H1 (cell line): ENCODE results near the gene EPSTI1. TPM values are rescaled to one million over a fixed set of nuclear protein-coding genes. Genes with fewer than 3 reads are reported as not detected.

ENCODE experiments used
- ASH2L ChIP-seq: fragments of 200-600, 300-600 bp; sonication (generic); IDR thresholded peaks from one replicate; pipeline ENCODE4 v1.7.1; 2017; ENCODE audit warnings: low read length
- EGR1 ChIP-seq: IDR thresholded peaks from 2 replicates; pipeline ENCODE4 v1.6.1; 2011; ENCODE audit warnings: low read depth, low read length, borderline replicate concordance
- KDM1A ChIP-seq: fragments of 200-600, 300-600 bp; sonication (generic); IDR thresholded peaks from 2 replicates; pipeline ENCODE4 v1.7.1; 2016; ENCODE audit warnings: mild to moderate bottlenecking, low read length, borderline replicate concordance
- NANOG ChIP-seq: IDR thresholded peaks from 2 replicates; pipeline ENCODE4 v1.6.1; 2011; ENCODE audit warnings: low read length, low read depth, mild to moderate bottlenecking, inconsistent platforms; ENCODE audit not compliant: insufficient read depth, poor library complexity, severe bottlenecking
- SIN3A ChIP-seq, 2 experiments: IDR thresholded peaks in 1 of 2; conservative IDR thresholded peaks in 1 of 2; 2 replicates each; pipeline ENCODE4 v1.6.1; 2011 to 2012; ENCODE audit warnings: low read length in 2 of 2, improper control_type of control experiment in 1 of 2, low read depth in 1 of 2, mild to moderate bottlenecking in 1 of 2
- SUZ12 ChIP-seq: fragments of 200-600 bp; sonication (generic); IDR thresholded peaks from 2 replicates; pipeline ENCODE4 v1.6.1; 2012; ENCODE audit warnings: mild to moderate bottlenecking, inconsistent platforms, low read length, moderate library complexity, mixed read lengths
- polyA plus RNA-seq, 7 experiments: library from polyadenylated mRNA; depleted of rRNA in 3 of 7; stranded (reverse) in 5 of 7; unstranded in 2 of 7; fragments of >200 nt in 5 of 7; fragments of 200-250 nt in 2 of 7; gene quantifications; 1 replicate in 5 of 7; 2 replicates in 1 of 7; 4 replicates in 1 of 7; pipeline versions ENCODE4 v1.2.1 to v1.2.3, GENCODE V29; 2011 to 2013; ENCODE audit warnings: missing spikeins in 2 of 7, mixed read lengths in 2 of 7
- total RNA-seq: library from RNA; stranded (reverse); fragmentation: NEBNext Ultra II Directional; extraction: Animal tissue kit (Norgen Biotek cat#: 25700); gene quantifications from 2 replicates; pipeline ENCODE4 v1.2.1, GENCODE V29; 2021
- TF ChIP-seq, protein P1 (sequence below): fragments of 300-600 bp; sonication (generic); IDR thresholded peaks from 2 replicates; pipeline ENCODE4 v1.7.1; 2012; ENCODE audit warnings: low read length, moderate library complexity, mild to moderate bottlenecking, inconsistent platforms; ENCODE audit not compliant: insufficient replicate concordance
- TF ChIP-seq, protein P2 (sequence below): IDR thresholded peaks from 2 replicates; pipeline ENCODE4 v1.6.1; 2012; ENCODE audit warnings: inconsistent platforms

EPSTI1 gene
- total and polyA plus RNA-seq, 2 of the 8 experiments (the other 6 are each of a cell fraction or from before 2014, with no cell fraction given): 0.23 to 0.37 TPM

DNA sequence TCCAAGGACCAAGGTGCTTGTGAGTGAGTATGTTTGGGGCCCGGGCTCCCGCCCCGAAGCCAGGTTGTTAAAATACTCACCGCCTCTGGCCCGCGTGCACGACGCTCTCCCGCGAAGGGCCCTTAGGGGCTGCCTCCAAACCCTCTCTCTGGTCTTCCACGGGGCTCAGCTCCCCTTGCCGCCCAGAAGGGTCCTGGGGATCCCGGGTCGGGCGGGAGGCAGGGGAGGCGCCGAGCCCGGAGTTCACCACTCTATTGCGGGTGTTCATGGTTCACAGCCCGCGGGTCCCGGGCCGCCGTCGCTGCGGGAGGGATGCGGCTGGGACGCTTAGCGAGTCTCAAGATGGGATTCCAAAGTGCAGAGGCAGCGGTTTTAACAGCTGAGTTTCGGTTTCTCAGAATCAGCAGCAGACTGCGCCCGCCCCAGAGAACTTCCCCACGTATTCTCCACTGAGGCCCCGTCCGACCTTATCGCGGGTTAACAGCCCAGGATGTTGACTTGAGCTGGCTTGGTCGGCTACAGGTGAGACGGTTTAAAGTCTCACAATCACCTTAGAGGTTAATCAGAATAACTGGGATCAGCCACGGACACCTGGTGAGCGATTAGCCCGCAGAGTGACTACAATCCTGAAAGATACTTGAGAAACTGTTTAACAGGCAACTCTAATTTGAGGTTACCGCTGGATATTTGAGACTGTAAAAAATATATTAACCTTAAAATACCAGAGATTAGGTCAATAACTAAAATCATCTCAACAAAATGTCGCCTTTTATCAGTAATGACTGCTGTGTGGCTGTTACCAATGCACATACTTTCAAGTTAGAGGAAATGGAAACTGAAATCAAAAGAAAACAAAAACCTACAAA lies at the start of gene EPSTI1 (continued):
- TF ChIP-seq, protein P1, sequence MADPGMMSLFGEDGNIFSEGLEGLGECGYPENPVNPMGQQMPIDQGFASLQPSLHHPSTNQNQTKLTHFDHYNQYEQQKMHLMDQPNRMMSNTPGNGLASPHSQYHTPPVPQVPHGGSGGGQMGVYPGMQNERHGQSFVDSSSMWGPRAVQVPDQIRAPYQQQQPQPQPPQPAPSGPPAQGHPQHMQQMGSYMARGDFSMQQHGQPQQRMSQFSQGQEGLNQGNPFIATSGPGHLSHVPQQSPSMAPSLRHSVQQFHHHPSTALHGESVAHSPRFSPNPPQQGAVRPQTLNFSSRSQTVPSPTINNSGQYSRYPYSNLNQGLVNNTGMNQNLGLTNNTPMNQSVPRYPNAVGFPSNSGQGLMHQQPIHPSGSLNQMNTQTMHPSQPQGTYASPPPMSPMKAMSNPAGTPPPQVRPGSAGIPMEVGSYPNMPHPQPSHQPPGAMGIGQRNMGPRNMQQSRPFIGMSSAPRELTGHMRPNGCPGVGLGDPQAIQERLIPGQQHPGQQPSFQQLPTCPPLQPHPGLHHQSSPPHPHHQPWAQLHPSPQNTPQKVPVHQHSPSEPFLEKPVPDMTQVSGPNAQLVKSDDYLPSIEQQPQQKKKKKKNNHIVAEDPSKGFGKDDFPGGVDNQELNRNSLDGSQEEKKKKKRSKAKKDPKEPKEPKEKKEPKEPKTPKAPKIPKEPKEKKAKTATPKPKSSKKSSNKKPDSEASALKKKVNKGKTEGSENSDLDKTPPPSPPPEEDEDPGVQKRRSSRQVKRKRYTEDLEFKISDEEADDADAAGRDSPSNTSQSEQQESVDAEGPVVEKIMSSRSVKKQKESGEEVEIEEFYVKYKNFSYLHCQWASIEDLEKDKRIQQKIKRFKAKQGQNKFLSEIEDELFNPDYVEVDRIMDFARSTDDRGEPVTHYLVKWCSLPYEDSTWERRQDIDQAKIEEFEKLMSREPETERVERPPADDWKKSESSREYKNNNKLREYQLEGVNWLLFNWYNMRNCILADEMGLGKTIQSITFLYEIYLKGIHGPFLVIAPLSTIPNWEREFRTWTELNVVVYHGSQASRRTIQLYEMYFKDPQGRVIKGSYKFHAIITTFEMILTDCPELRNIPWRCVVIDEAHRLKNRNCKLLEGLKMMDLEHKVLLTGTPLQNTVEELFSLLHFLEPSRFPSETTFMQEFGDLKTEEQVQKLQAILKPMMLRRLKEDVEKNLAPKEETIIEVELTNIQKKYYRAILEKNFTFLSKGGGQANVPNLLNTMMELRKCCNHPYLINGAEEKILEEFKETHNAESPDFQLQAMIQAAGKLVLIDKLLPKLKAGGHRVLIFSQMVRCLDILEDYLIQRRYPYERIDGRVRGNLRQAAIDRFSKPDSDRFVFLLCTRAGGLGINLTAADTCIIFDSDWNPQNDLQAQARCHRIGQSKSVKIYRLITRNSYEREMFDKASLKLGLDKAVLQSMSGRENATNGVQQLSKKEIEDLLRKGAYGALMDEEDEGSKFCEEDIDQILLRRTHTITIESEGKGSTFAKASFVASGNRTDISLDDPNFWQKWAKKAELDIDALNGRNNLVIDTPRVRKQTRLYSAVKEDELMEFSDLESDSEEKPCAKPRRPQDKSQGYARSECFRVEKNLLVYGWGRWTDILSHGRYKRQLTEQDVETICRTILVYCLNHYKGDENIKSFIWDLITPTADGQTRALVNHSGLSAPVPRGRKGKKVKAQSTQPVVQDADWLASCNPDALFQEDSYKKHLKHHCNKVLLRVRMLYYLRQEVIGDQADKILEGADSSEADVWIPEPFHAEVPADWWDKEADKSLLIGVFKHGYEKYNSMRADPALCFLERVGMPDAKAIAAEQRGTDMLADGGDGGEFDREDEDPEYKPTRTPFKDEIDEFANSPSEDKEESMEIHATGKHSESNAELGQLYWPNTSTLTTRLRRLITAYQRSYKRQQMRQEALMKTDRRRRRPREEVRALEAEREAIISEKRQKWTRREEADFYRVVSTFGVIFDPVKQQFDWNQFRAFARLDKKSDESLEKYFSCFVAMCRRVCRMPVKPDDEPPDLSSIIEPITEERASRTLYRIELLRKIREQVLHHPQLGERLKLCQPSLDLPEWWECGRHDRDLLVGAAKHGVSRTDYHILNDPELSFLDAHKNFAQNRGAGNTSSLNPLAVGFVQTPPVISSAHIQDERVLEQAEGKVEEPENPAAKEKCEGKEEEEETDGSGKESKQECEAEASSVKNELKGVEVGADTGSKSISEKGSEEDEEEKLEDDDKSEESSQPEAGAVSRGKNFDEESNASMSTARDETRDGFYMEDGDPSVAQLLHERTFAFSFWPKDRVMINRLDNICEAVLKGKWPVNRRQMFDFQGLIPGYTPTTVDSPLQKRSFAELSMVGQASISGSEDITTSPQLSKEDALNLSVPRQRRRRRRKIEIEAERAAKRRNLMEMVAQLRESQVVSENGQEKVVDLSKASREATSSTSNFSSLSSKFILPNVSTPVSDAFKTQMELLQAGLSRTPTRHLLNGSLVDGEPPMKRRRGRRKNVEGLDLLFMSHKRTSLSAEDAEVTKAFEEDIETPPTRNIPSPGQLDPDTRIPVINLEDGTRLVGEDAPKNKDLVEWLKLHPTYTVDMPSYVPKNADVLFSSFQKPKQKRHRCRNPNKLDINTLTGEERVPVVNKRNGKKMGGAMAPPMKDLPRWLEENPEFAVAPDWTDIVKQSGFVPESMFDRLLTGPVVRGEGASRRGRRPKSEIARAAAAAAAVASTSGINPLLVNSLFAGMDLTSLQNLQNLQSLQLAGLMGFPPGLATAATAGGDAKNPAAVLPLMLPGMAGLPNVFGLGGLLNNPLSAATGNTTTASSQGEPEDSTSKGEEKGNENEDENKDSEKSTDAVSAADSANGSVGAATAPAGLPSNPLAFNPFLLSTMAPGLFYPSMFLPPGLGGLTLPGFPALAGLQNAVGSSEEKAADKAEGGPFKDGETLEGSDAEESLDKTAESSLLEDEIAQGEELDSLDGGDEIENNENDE: no peak
- TF ChIP-seq EGR1 (no peak), ASH2L (peak; percentile 93), KDM1A (0 out of 2 replicates have a peak, but pooled peaks have one; percentile 24), SIN3A (conservative IDR thresholded peaks at IDR 0.05 in 1 of 2, IDR thresholded peaks at IDR 0.05 in 1 of 2; ENCODE audit: low read depth in 1 of 2, low read length in 2 of 2) (no peak), SUZ12 (peak; percentile 39; the same call in 1 of the 2 replicates), NANOG (peak; percentile 12)
- TF ChIP-seq, protein P2, sequence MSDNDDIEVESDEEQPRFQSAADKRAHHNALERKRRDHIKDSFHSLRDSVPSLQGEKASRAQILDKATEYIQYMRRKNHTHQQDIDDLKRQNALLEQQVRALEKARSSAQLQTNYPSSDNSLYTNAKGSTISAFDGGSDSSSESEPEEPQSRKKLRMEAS: peak; percentile 72
